ENCODE data around the gene RGS7. TPM values are rescaled to one million over a fixed set of nuclear protein-coding genes. Genes with fewer than 3 reads are reported as not detected.

The RGS7 gene
- total and polyA plus RNA-seq, 7 experiments from 2014 or later = not detected

DNA sequence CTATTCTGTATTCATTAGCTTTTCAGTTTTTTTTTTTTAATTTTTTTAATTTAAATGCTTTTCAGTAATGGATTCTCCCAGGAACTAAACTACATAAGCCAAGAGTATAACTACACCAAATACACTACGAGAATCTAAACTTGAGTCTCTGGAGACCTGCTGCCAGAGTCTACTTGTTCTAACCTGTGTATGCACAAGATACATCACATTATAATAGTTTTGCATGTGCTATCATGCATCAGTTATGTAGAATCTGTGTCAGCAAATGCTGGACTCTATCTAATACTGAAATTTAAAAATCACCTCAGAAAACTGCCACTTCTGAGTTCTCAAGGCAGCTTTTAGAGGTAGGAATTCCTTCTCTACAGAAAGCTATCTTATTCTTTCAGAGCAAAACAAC is 598.7 kb downstream of the RGS7 start:
- Histone ChIP-seq H3K27me3 (ENCODE audit: control insufficient read depth in 2 of 2, insufficient read depth in 2 of 2, low read length in 2 of 2) (no peaks in the 10 kb centered on the region), H3K4me3 (ENCODE audit: low read length) (no peak overlapping the region), H3K9me3 (ENCODE audit: control insufficient read depth in 2 of 3, low read length in 3 of 3) (no peaks in the 10 kb centered on the region), H3K27ac (ENCODE audit: low read depth, low read length) (no peak overlapping the region), H3K4me1 (ENCODE audit: control insufficient read depth in 2 of 2, insufficient read depth in 2 of 2, low read length in 2 of 2) (no peaks in the 10 kb centered on the region), H3K36me3 (ENCODE audit: control insufficient read depth in 2 of 3, insufficient read depth in 3 of 3, low read length in 3 of 3) (no peaks in the 10 kb centered on the region)
- CTCF ChIA-PET = no interaction called here
- DNase-seq = no peak
- intact Hi-C loops (cut with micrococcal nuclease) = no loop called here
- POLR2A ChIA-PET = no interaction called here
- no peak overlapping the region for H3K4me3 Mint-ChIP-seq
- H3K27me3 Mint-ChIP-seq = peaks cover 0 to 12% (median 0%) of the 10 kb centered on the region in 5 donors
- ATAC-seq = no peak
- H3K36me3 Mint-ChIP-seq = no peaks in the 10 kb centered on the region
- H3K4me1 Mint-ChIP-seq = peaks cover 0 to 2% (median 0%) of the 10 kb centered on the region in 7 donors
- H3K9me3 Mint-ChIP-seq = peaks cover 0 to 4% (median 2%) of the 10 kb centered on the region in 11 donors
- no peak overlapping the region for H3K27ac Mint-ChIP-seq

DNA sequence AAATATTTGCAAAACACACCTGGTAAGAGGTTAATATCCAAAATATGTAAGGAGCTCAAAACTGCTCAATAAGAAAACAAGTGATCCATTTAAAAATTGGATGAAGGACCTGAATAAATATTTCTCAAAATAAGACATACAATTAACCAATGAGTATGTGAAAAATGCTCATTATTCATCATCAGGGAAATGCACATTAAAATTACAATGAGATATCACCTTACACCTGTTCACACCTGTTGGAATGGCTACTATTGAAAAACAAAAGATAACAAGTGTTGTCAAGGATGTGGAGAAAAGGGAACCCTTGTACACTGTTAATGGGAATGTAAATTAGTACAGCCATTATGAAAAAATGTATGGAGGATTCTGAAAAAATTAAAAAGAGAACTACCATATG is 609.1 kb downstream of the RGS7 start:
- ATAC-seq (no peak), DNase-seq (no peak)
- ChIA-PET CTCF (no interaction called here), POLR2A (no interaction called here)
- Mint-ChIP-seq H3K27ac (no peak overlapping the region), H3K9me3 (peaks cover 0 to 2% (median 0%) of the 10 kb centered on the region in 11 donors), H3K36me3 (no peaks in the 10 kb centered on the region), H3K27me3 (peaks cover 0 to 12% (median 7%) of the 10 kb centered on the region in 5 donors), H3K4me1 (no peaks in the 10 kb centered on the region), H3K4me3 (no peak overlapping the region)
- intact Hi-C loops (cut with micrococcal nuclease) = no loop called here
- Histone ChIP-seq H3K4me3 (ENCODE audit: low read length) (no peak overlapping the region), H3K4me1 (ENCODE audit: control insufficient read depth in 2 of 2, insufficient read depth in 2 of 2, low read length in 2 of 2) (no peaks in the 10 kb centered on the region), H3K27ac (ENCODE audit: low read depth, low read length) (no peak overlapping the region), H3K9me3 (ENCODE audit: control insufficient read depth in 2 of 3, low read length in 3 of 3) (no peaks in the 10 kb centered on the region), H3K36me3 (ENCODE audit: control insufficient read depth in 2 of 3, insufficient read depth in 3 of 3, low read length in 3 of 3) (no peaks in the 10 kb centered on the region), H3K27me3 (ENCODE audit: control insufficient read depth in 2 of 2, insufficient read depth in 2 of 2, low read length in 2 of 2) (no peaks in the 10 kb centered on the region)

DNA sequence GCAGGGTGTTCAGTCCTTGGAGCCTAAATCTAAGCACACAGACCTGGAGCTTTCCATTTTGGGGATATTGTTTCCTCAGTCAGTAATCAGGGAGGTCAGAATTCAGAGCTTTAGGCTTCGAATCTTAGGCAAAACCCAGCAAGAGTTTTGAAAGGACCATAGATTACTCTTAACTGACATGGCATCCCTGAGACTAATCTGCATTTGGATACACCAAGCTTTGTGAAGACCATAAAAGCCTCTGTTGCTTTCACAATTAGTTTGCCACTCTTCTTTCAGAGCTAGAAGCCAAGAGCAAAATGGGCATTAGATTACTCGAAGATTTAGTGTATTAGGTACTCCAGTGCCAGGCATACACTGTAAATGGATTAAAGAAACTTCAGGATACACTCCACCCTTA is 613.3 kb downstream of the RGS7 start:
- no peak overlapping the region for H3K27ac Mint-ChIP-seq
- Histone ChIP-seq H3K36me3 (ENCODE audit: control insufficient read depth in 2 of 3, insufficient read depth in 3 of 3, low read length in 3 of 3) (no peaks in the 10 kb centered on the region), H3K27me3 (ENCODE audit: control insufficient read depth in 2 of 2, insufficient read depth in 2 of 2, low read length in 2 of 2) (no peaks in the 10 kb centered on the region), H3K4me3 (ENCODE audit: low read length) (no peak overlapping the region), H3K27ac (ENCODE audit: low read depth, low read length) (no peak overlapping the region), H3K4me1 (ENCODE audit: control insufficient read depth in 2 of 2, insufficient read depth in 2 of 2, low read length in 2 of 2) (no peaks in the 10 kb centered on the region), H3K9me3 (ENCODE audit: control insufficient read depth in 2 of 3, low read length in 3 of 3) (no peaks in the 10 kb centered on the region)
- intact Hi-C loops (cut with micrococcal nuclease) = no loop called here
- ChIA-PET CTCF (no interaction called here), POLR2A (no interaction called here)
- no peak for DNase-seq
- no peak overlapping the region for H3K4me3 Mint-ChIP-seq
- peaks cover 0 to 11% (median 7%) of the 10 kb centered on the region in 5 donors for H3K27me3 Mint-ChIP-seq
- no peaks in the 10 kb centered on the region for H3K4me1 Mint-ChIP-seq
- H3K9me3 Mint-ChIP-seq = peaks cover 0 to 2% (median 0%) of the 10 kb centered on the region in 11 donors
- ATAC-seq = no peak
- H3K36me3 Mint-ChIP-seq = no peaks in the 10 kb centered on the region

DNA sequence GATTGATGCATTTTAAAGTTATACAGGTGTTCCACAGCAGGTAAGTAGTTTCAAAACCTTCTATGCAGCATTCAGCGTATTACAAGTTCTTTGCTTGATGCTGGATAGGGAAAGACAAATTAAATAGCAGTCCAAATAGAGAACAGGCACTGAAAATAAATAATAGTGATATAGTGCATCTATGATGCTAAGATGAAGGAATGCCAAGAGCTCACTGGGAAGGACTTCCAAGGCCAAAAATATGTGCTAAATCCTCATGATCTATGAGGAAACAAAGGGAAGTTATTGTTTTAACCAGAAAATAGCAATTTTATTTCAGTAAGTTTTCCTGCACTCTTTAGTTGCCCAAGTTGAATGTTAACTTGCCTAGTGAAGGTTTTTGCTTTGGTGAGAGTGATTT is 617.3 kb downstream of the RGS7 start:
- DNase-seq (no peak), ATAC-seq (no peak)
- POLR2A ChIA-PET = no interaction called here
- peaks cover 0 to 4% (median 0%) of the 10 kb centered on the region in 11 donors for H3K9me3 Mint-ChIP-seq
- H3K27ac ChIP-seq (ENCODE audit: low read depth, low read length) = no peak overlapping the region
- no peaks in the 10 kb centered on the region for H3K9me3 ChIP-seq (ENCODE audit: control insufficient read depth in 2 of 3, low read length in 3 of 3)
- CTCF ChIA-PET = no interaction called here
- no peaks in the 10 kb centered on the region for H3K27me3 ChIP-seq (ENCODE audit: control insufficient read depth in 2 of 2, insufficient read depth in 2 of 2, low read length in 2 of 2)
- no peak overlapping the region for H3K4me3 Mint-ChIP-seq
- H3K36me3 Mint-ChIP-seq = no peaks in the 10 kb centered on the region
- H3K27me3 Mint-ChIP-seq = peaks cover 0 to 5% (median 0%) of the 10 kb centered on the region in 5 donors
- H3K4me3 ChIP-seq (ENCODE audit: low read length) = no peak overlapping the region
- no peak overlapping the region for H3K27ac Mint-ChIP-seq
- H3K4me1 Mint-ChIP-seq = no peaks in the 10 kb centered on the region
- intact Hi-C loops (cut with micrococcal nuclease) = loop anchor here in 1 of 2 donors (10.0 kb wide), 1 partner anchor 745 kb away; no protein-coding TSS in a partner anchor
- no peaks in the 10 kb centered on the region for H3K4me1 ChIP-seq (ENCODE audit: control insufficient read depth in 2 of 2, insufficient read depth in 2 of 2, low read length in 2 of 2)
- H3K36me3 ChIP-seq (ENCODE audit: control insufficient read depth in 2 of 3, insufficient read depth in 3 of 3, low read length in 3 of 3) = no peaks in the 10 kb centered on the region

DNA sequence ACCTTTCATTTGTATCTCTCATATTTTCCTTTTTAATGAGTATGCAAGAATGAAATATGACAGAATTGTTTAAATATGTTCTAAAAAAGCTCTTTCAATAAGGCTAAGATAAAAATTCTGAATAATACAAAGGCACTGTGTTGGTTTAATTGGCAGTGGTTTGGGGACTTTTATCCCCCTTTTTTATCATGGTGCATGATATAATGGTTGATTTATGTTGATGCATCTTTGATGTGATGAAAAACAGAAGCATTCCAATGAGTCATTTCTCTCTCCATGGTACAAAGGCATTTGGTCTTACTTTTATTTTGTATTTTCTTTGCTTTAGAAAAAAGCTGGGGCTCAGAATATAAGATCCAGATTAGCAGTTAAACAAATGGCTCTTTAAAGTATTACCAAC is 617.9 kb downstream of the RGS7 start:
- Histone ChIP-seq H3K27ac (ENCODE audit: low read depth, low read length) (no peak overlapping the region), H3K36me3 (ENCODE audit: control insufficient read depth in 2 of 3, insufficient read depth in 3 of 3, low read length in 3 of 3) (no peaks in the 10 kb centered on the region), H3K4me3 (ENCODE audit: low read length) (no peak overlapping the region), H3K4me1 (ENCODE audit: control insufficient read depth in 2 of 2, insufficient read depth in 2 of 2, low read length in 2 of 2) (no peaks in the 10 kb centered on the region), H3K27me3 (ENCODE audit: control insufficient read depth in 2 of 2, insufficient read depth in 2 of 2, low read length in 2 of 2) (no peaks in the 10 kb centered on the region), H3K9me3 (ENCODE audit: control insufficient read depth in 2 of 3, low read length in 3 of 3) (no peaks in the 10 kb centered on the region)
- H3K36me3 Mint-ChIP-seq = no peaks in the 10 kb centered on the region
- ATAC-seq (no peak), DNase-seq (no peak)
- ChIA-PET POLR2A (no interaction called here), CTCF (no interaction called here)
- H3K27ac Mint-ChIP-seq = no peak overlapping the region
- intact Hi-C loops (cut with micrococcal nuclease) = loop anchor here in 1 of 2 donors (10.0 kb wide), 1 partner anchor 746 kb away; no protein-coding TSS in a partner anchor
- H3K4me1 Mint-ChIP-seq = no peaks in the 10 kb centered on the region
- peaks cover 0 to 4% (median 0%) of the 10 kb centered on the region in 11 donors for H3K9me3 Mint-ChIP-seq
- peaks cover 0 to 5% (median 0%) of the 10 kb centered on the region in 5 donors for H3K27me3 Mint-ChIP-seq
- H3K4me3 Mint-ChIP-seq = no peak overlapping the region

DNA sequence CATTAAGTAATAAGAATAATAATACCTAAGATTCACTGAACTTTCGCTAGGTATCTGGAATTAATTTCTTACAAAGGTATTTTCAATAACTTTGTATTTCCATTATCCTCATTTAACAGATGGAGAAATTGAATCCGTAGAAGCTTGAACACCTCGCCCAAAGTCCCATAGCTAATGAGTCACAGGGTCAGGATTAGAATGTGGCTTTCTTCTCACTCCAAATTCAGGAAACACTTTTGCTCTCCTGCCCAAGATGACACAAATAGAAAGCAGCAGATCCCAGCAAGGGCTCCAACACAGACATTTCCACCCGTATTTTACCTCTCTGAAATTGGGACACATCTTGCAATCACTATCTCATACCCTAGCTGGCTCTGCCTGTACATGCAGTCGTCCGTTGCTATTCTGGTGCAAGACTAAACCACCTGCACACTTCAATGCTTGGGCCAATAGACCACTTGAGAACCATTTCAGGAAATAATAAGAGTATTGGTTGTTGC is 619.2 kb downstream of the RGS7 start:
- H3K27me3 ChIP-seq (ENCODE audit: control insufficient read depth in 2 of 2, insufficient read depth in 2 of 2, low read length in 2 of 2) = no peaks in the 10 kb centered on the region
- no peaks in the 10 kb centered on the region for H3K4me1 Mint-ChIP-seq
- ATAC-seq = no peak
- peaks cover 0 to 3% (median 0%) of the 10 kb centered on the region in 5 donors for H3K27me3 Mint-ChIP-seq
- H3K36me3 Mint-ChIP-seq = no peaks in the 10 kb centered on the region
- intact Hi-C loops (cut with micrococcal nuclease) = loop anchor here in 1 of 2 donors (10.0 kb wide), 1 partner anchor 747 kb away; no protein-coding TSS in a partner anchor
- no peaks in the 10 kb centered on the region for H3K4me1 ChIP-seq (ENCODE audit: control insufficient read depth in 2 of 2, insufficient read depth in 2 of 2, low read length in 2 of 2)
- H3K4me3 Mint-ChIP-seq = no peak overlapping the region
- DNase-seq = no peak
- no peaks in the 10 kb centered on the region for H3K36me3 ChIP-seq (ENCODE audit: control insufficient read depth in 2 of 3, insufficient read depth in 3 of 3, low read length in 3 of 3)
- H3K27ac ChIP-seq (ENCODE audit: low read depth, low read length) = no peak overlapping the region
- ChIA-PET CTCF (no interaction called here), POLR2A (no interaction called here)
- peaks cover 0 to 4% (median 0%) of the 10 kb centered on the region in 11 donors for H3K9me3 Mint-ChIP-seq
- no peaks in the 10 kb centered on the region for H3K9me3 ChIP-seq (ENCODE audit: control insufficient read depth in 2 of 3, low read length in 3 of 3)
- H3K4me3 ChIP-seq (ENCODE audit: low read length) = no peak overlapping the region
- no peak overlapping the region for H3K27ac Mint-ChIP-seq

DNA sequence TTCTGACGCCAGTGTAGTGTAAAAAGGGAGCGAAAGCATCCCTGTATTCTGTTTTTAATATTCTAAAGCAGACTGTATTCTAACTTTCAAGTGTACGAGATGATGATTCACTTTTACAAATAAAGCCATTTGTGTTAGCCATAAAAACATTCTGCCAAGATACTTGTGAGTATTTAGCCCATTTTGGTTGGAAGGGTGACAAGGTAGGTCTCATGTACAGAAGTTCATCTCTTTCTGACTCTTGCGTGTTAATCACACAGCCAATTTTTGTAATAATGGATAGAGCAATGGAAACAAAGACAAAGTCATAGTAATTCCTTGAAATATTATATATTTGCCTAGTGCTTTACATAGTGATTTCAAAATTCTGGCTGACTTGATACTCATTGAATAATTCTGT is 619.7 kb downstream of the RGS7 start:
- no peaks in the 10 kb centered on the region for H3K9me3 ChIP-seq (ENCODE audit: control insufficient read depth in 2 of 3, low read length in 3 of 3)
- POLR2A ChIA-PET = no interaction called here

More for the DNA sequence above, 619.7 kb downstream of the RGS7 start:
- Mint-ChIP-seq H3K9me3 (peaks cover 0 to 4% (median 0%) of the 10 kb centered on the region in 11 donors), H3K4me1 (no peaks in the 10 kb centered on the region), H3K36me3 (no peaks in the 10 kb centered on the region), H3K4me3 (no peak overlapping the region), H3K27me3 (peaks cover 0 to 5% (median under 1%) of the 10 kb centered on the region in 5 donors), H3K27ac (no peak overlapping the region)
- ATAC-seq = no peak
- no peaks in the 10 kb centered on the region for H3K4me1 ChIP-seq (ENCODE audit: control insufficient read depth in 2 of 2, insufficient read depth in 2 of 2, low read length in 2 of 2)
- no peak for DNase-seq
- intact Hi-C loops (cut with micrococcal nuclease) = loop anchor here in 1 of 2 donors (10.0 kb wide), 1 partner anchor 748 kb away; no protein-coding TSS in a partner anchor
- CTCF ChIA-PET = no interaction called here
- H3K36me3 ChIP-seq (ENCODE audit: control insufficient read depth in 2 of 3, insufficient read depth in 3 of 3, low read length in 3 of 3) = no peaks in the 10 kb centered on the region
- H3K27me3 ChIP-seq (ENCODE audit: control insufficient read depth in 2 of 2, insufficient read depth in 2 of 2, low read length in 2 of 2) = no peaks in the 10 kb centered on the region
- no peak overlapping the region for H3K27ac ChIP-seq (ENCODE audit: low read depth, low read length)
- no peak overlapping the region for H3K4me3 ChIP-seq (ENCODE audit: low read length)

Data from naive thymus-derived CD4-positive, alpha-beta T cell (primary cell).